IMR-90 (cell line): ENCODE measurements around the gene ABCC8. TPM values are rescaled to one million over a fixed set of nuclear protein-coding genes. Genes with fewer than 3 reads are reported as not detected.

ENCODE experiments used
- ATAC-seq: fragments of 200-7000 bp; cut with Tn5 transposase; 2 replicates; pipeline ENCODE4 v1.9.1; 2020; ENCODE audit warnings: low read depth, mild to moderate bottlenecking, moderate library complexity
- BruUV-seq: library from RNA; stranded (reverse); fragments of 400-500 nt; replicated peaks from 2 replicates; lab custom pipeline; 2021; lab: Mats Ljungman, UMichigan
- CTCF ChIA-PET: fragments of 300-600 bp; formaldehyde crosslinking; extraction: SDS; loops from one replicate; lab custom pipeline; 2021; ENCODE audit warnings: antibody characterized with exemption; lab: Yijun Ruan, JAX
- POLR2A ChIA-PET: fragments of 300-600 bp; sonication (Branson Sonifier 250); formaldehyde crosslinking; loops from one replicate; lab custom pipeline; 2022; ENCODE audit warnings: antibody characterized with exemption; ENCODE audit not compliant: unreplicated experiment; lab: Charles Lee
- DNase-seq: peaks from one replicate; pipeline ENCODE4 v3.0.0; 2013
- H2AFZ ChIP-seq: replicated peaks from 2 replicates; pipeline ENCODE3; 2013; ENCODE audit warnings: low read length, mild to moderate bottlenecking; ENCODE audit not compliant: poor library complexity
- H2AK5ac ChIP-seq: 2 replicates; pipeline ENCODE4 v1.6.1; 2013; ENCODE audit warnings: low read depth, low read length, inconsistent platforms
- H2AK9ac ChIP-seq: replicated peaks from 2 replicates; pipeline ENCODE3; 2013; ENCODE audit warnings: mild to moderate bottlenecking, low read depth, low read length, moderate library complexity; ENCODE audit not compliant: poor library complexity
- H2BK120ac ChIP-seq: 2 replicates; pipeline ENCODE4 v1.6.1; 2013; ENCODE audit warnings: low read depth, low read length, inconsistent platforms
- H2BK15ac ChIP-seq: 3 replicates; pipeline ENCODE4 v1.6.1; 2013; ENCODE audit warnings: low read depth, low read length, inconsistent platforms
- H2BK20ac ChIP-seq: 2 replicates; pipeline ENCODE4 v1.6.1; 2013; ENCODE audit warnings: low read depth, mild to moderate bottlenecking, inconsistent platforms, low read length, moderate library complexity
- H2BK5ac ChIP-seq: 2 replicates; pipeline ENCODE4 v1.6.1; 2013; ENCODE audit warnings: mild to moderate bottlenecking, low read depth, low read length, inconsistent platforms; ENCODE audit not compliant: poor library complexity, severe bottlenecking
- H3K14ac ChIP-seq: replicated peaks from 2 replicates; pipeline ENCODE4 v1.6.1; 2013; ENCODE audit warnings: low read depth, low read length, inconsistent platforms
- H3K18ac ChIP-seq: 2 replicates; pipeline ENCODE4 v1.6.1; 2013; ENCODE audit warnings: low read depth, low read length, control low read depth
- H3K23ac ChIP-seq: 2 replicates; pipeline ENCODE4 v1.6.1; 2013; ENCODE audit warnings: low read depth, low read length, inconsistent platforms
- H3K27ac ChIP-seq: 2 replicates; pipeline ENCODE4 v1.5.1; 2013; ENCODE audit warnings: mild to moderate bottlenecking, control low read depth, low read length; ENCODE audit not compliant: insufficient read depth
- H3K27me3 ChIP-seq: 2 replicates; pipeline ENCODE4 v1.6.1; 2013; ENCODE audit warnings: low read length; ENCODE audit not compliant: control insufficient read depth, insufficient read depth
- H3K36me3 ChIP-seq: 2 replicates; pipeline ENCODE4 v1.6.1; 2013; ENCODE audit warnings: low read length, mixed read lengths; ENCODE audit not compliant: control insufficient read depth, insufficient read depth
- H3K4ac ChIP-seq: 2 replicates; pipeline ENCODE4 v1.6.1; 2013; ENCODE audit warnings: low read depth, low read length, inconsistent platforms
- H3K4me1 ChIP-seq: 2 replicates; pipeline ENCODE4 v1.6.1; 2013; ENCODE audit warnings: low read length, mixed read lengths; ENCODE audit not compliant: control insufficient read depth, insufficient read depth
- H3K4me2 ChIP-seq: 2 replicates; pipeline ENCODE4 v1.6.1; 2013; ENCODE audit warnings: low read depth, mild to moderate bottlenecking, control low read depth, low read length, moderate library complexity
- H3K4me3 ChIP-seq: 2 replicates; pipeline ENCODE4 v1.5.1; 2013; ENCODE audit warnings: low read depth, mild to moderate bottlenecking, control low read depth, low read length, moderate library complexity; ENCODE audit not compliant: insufficient read depth
- H3K56ac ChIP-seq: 2 replicates; pipeline ENCODE4 v1.6.1; 2013; ENCODE audit warnings: low read length, inconsistent platforms; ENCODE audit not compliant: insufficient read depth; ENCODE audit errors: extremely low read depth
- H3K79me1 ChIP-seq, 2 experiments: 2 replicates each; pipeline ENCODE4 v1.6.1; 2013; ENCODE audit warnings: low read length in 2 of 2, inconsistent platforms in 1 of 2, low read depth in 1 of 2
- H3K9ac ChIP-seq: 2 replicates; pipeline ENCODE4 v1.6.1; 2013; ENCODE audit warnings: low read depth, low read length, control low read depth
- H3K9me1 ChIP-seq: 2 replicates; pipeline ENCODE4 v1.6.1; 2013; ENCODE audit warnings: low read length, inconsistent platforms; ENCODE audit not compliant: insufficient read depth
- H3K9me3 ChIP-seq: 2 replicates; pipeline ENCODE4 v1.6.1; 2013; ENCODE audit warnings: low read length; ENCODE audit not compliant: control insufficient read depth, insufficient read depth
- H4K20me1 ChIP-seq: 2 replicates; pipeline ENCODE4 v1.6.1; 2013; ENCODE audit warnings: low read length, inconsistent platforms; ENCODE audit not compliant: insufficient read depth
- H4K5ac ChIP-seq: 2 replicates; pipeline ENCODE4 v1.6.1; 2013; ENCODE audit warnings: mild to moderate bottlenecking, low read depth, low read length, control low read depth
- H4K8ac ChIP-seq, 2 experiments: 2 replicates each; pipeline ENCODE4 v1.6.1; 2013; ENCODE audit warnings: low read depth in 2 of 2, low read length in 2 of 2, control low read depth in 1 of 2, inconsistent platforms in 1 of 2
- H4K91ac ChIP-seq: 2 replicates; pipeline ENCODE4 v1.6.1; 2013; ENCODE audit warnings: low read depth, low read length, inconsistent platforms; ENCODE audit not compliant: insufficient read depth
- BHLHE40 ChIP-seq: fragments of 150-350 bp; IDR thresholded peaks from 2 replicates; pipeline ENCODE4 v1.6.1; 2016; ENCODE audit warnings: mild to moderate bottlenecking, low read depth, low read length
- RFX5 ChIP-seq: IDR thresholded peaks from 2 replicates; pipeline ENCODE4 v1.8.0; 2012; ENCODE audit warnings: low read depth, mild to moderate bottlenecking, low read length, moderate library complexity
- WGBS, 2 experiments: methylation state at CpG; one replicate each; pipeline versions ENCODE4 v1.1.5 to v1.1.7; 2013; ENCODE audit warnings: missing lambda C conversion rate in 2 of 2; ENCODE audit not compliant: insufficient read length in 1 of 2; ENCODE audit errors: extremely low coverage in 2 of 2; 5-methylcytosine and 5-hydroxymethylcytosine counted together
- dilution Hi-C: fragments of 300-500 bp; cut with HindIII; formaldehyde crosslinking; loops from one replicate; pipeline ENCODE4 v1.14.3; 2018; ENCODE audit warnings: low sequenced_read_pairs; ENCODE audit not compliant: unreplicated experiment
- in situ Hi-C: fragments of 300-500 bp; cut with MboI; formaldehyde crosslinking; loops from 3 replicates; pipeline ENCODE4 v1.14.3; 2019; ENCODE audit warnings: low sequenced_read_pairs, inconsistent platforms, mixed read lengths
- intact Hi-C: fragments of 100-400 bp; cut with micrococcal nuclease; formaldehyde crosslinking; loops from 2 replicates; pipeline ENCODE4 v1.10.0; 2022
- polyA plus RNA-seq, 3 experiments: library from polyadenylated mRNA; depleted of rRNA; stranded (reverse); fragments of >200 nt; gene quantifications; 2 replicates each; pipeline ENCODE4 v1.2.3, GENCODE V29; 2012; ENCODE audit warnings: low replicate concordance in 1 of 3
- total RNA-seq: library from RNA; depleted of rRNA; stranded (reverse); fragments of >200 nt; gene quantifications from 2 replicates; pipeline ENCODE4 v1.2.3, GENCODE V29; 2012
- TF ChIP-seq, protein P1 (sequence below): conservative IDR thresholded peaks from 2 replicates; pipeline ENCODE4 v1.5.1; 2012; ENCODE audit warnings: mild to moderate bottlenecking, low read depth, low read length, improper control_type of control experiment

The ABCC8 gene
- total and polyA plus RNA-seq, 2 of the 4 experiments (the other 2 are of a cell fraction) = not detected

DNA sequence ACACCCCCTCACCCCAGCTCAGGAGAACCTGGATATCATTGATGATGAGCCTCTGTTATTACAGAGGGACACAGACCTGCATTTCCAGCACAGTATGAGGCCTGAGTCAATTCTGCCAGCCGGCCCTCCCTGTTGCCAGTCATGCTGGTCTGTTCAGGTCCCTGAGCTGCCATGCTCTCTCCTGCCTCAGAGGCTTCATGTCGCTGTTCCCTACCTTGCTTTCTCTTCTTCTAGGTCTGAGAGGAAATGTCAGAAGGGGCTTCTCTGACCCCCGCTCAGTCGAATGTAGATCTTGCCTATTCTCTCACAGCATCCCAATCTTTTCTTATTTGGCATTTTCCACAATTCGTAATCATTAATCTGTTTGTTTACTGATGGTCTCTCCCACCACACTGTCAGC, 21.8 kb upstream of the ABCC8 start:
- Histone ChIP-seq H2BK5ac (no peak overlapping the region), H3K79me1 (no peaks in the 10 kb centered on the region), H3K23ac (no peak overlapping the region), H2BK15ac (no peak overlapping the region), H3K18ac (no peak overlapping the region), H2AFZ (no peak overlapping the region), H3K14ac (no peak overlapping the region), H2BK120ac (no peak overlapping the region), H4K91ac (no peak overlapping the region), H3K4me2 (no peak overlapping the region), H3K4ac (no peak overlapping the region), H3K4me3 (no peak overlapping the region), H4K20me1 (no peaks in the 10 kb centered on the region), H3K27me3 (peaks cover 6% of the 10 kb centered on the region), H2BK20ac (no peak overlapping the region), H4K8ac (no peak overlapping the region), H3K56ac (no peak overlapping the region), H3K9ac (no peak overlapping the region), H3K27ac (no peak overlapping the region), H3K36me3 (no peaks in the 10 kb centered on the region), H4K5ac (no peak overlapping the region), H3K4me1 (no peaks in the 10 kb centered on the region), H2AK5ac (no peak overlapping the region), H3K9me3 (no peaks in the 10 kb centered on the region), H2AK9ac (no peak overlapping the region), H3K9me1 (no peaks in the 10 kb centered on the region)
- ChIA-PET POLR2A (no interaction called here), CTCF (interaction anchor here (0.6 to 1.1 kb wide), 3 partner anchors 10 to 275 kb away, joined by 3 to 4 read pairs (median 4); no protein-coding TSS in a partner anchor)
- dilution Hi-C loops (no loop called here), intact Hi-C loops (no loop called here), in situ Hi-C loops (no loop called here)
- TF ChIP-seq RFX5 (no peak), BHLHE40 (no peak)
- TF ChIP-seq, protein P1, sequence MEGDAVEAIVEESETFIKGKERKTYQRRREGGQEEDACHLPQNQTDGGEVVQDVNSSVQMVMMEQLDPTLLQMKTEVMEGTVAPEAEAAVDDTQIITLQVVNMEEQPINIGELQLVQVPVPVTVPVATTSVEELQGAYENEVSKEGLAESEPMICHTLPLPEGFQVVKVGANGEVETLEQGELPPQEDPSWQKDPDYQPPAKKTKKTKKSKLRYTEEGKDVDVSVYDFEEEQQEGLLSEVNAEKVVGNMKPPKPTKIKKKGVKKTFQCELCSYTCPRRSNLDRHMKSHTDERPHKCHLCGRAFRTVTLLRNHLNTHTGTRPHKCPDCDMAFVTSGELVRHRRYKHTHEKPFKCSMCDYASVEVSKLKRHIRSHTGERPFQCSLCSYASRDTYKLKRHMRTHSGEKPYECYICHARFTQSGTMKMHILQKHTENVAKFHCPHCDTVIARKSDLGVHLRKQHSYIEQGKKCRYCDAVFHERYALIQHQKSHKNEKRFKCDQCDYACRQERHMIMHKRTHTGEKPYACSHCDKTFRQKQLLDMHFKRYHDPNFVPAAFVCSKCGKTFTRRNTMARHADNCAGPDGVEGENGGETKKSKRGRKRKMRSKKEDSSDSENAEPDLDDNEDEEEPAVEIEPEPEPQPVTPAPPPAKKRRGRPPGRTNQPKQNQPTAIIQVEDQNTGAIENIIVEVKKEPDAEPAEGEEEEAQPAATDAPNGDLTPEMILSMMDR = 0 out of 2 replicates have a peak, but pooled peaks have one; percentile 17
- ATAC-seq (peak; percentile 48; the same call in 1 of the 2 replicates), DNase-seq (no peak)
- BruUV-seq = no TSS peak
- 0% methylated on average over 1 of the region's 5 CpGs; no CpG with 5 or more reads in 1 of the 2 experiments for WGBS, 2 experiments
